Activated CD4-positive, alpha-beta memory T cell treated with anti-CD3 and anti-CD28 coated beads, Interleukin-2, amount 10 ng/mL, durations not matched to agents 7 days and 5 days (primary cell): Measurements from ENCODE around the gene ADCY7. TPM values are rescaled to one million over a fixed set of nuclear protein-coding genes. Genes with fewer than 3 reads are reported as not detected.

Source experiments
- total RNA-seq, 2 experiments: library from RNA; stranded (reverse); gene quantifications; one replicate each; pipeline ENCODE4 v1.2.3, GENCODE V29; 2021

ADCY7 gene
- total RNA-seq, 2 experiments from 2014 or later, result 266 to 270 TPM

Other genes starting within 250 kb of the ADCY7 start
- gene CNEP1R1, start 241.3 kb upstream of the ADCY7 start, total RNA-seq, result 10 to 100 TPM; 30.1 to 36.1 TPM
- 10 to 100 TPM; 20.7 to 21.3 TPM for gene HEATR3, start 200.6 kb upstream of the ADCY7 start, total RNA-seq
- 10 to 100 TPM; 17.5 to 18.0 TPM for gene TENT4B, start 113.2 kb upstream of the ADCY7 start, total RNA-seq
- 100 to 1,000 TPM in 1 of 2 experiments, 10 to 100 TPM in 1; 93.3 to 101 TPM for gene BRD7, start 102.4 kb downstream of the ADCY7 start, total RNA-seq